Subcutaneous abdominal adipose tissue (tissue), 5 donors: ENCODE results near the gene ARHGAP15.

ENCODE experiments used
- H3K27ac ChIP-seq: one replicate; pipeline ENCODE4 v1.7.0; 2013; ENCODE audit warnings: low read depth, mild to moderate bottlenecking, inconsistent platforms, low read length, moderate library complexity
- H3K27me3 ChIP-seq, 5 donors: one replicate each; pipeline ENCODE4 v1.7.0; 2013; ENCODE audit warnings: low read length in 5 of 5, inconsistent platforms in 1 of 5; ENCODE audit not compliant: control insufficient read depth in 5 of 5, insufficient read depth in 4 of 5
- H3K36me3 ChIP-seq, 5 donors: one replicate each; pipeline ENCODE4 v1.7.0; 2013; ENCODE audit warnings: low read length in 5 of 5; ENCODE audit not compliant: control insufficient read depth in 5 of 5, insufficient read depth in 5 of 5
- H3K4me1 ChIP-seq, 5 donors: one replicate each; pipeline ENCODE4 v1.7.0; 2013; ENCODE audit warnings: low read length in 5 of 5, mild to moderate bottlenecking in 3 of 5, moderate library complexity in 1 of 5; ENCODE audit not compliant: control insufficient read depth in 5 of 5, insufficient read depth in 5 of 5
- H3K4me3 ChIP-seq, 5 donors: one replicate each; pipeline ENCODE4 v1.7.0; 2013; ENCODE audit warnings: low read length in 5 of 5, low read depth in 1 of 5
- H3K9ac ChIP-seq, 5 donors: one replicate each; pipeline ENCODE4 v1.7.0; 2013; ENCODE audit warnings: low read length in 5 of 5, mild to moderate bottlenecking in 4 of 5, moderate library complexity in 3 of 5
- H3K9me3 ChIP-seq, 5 donors: one replicate each; pipeline ENCODE4 v1.7.0; 2013; ENCODE audit warnings: low read length in 5 of 5; ENCODE audit not compliant: control insufficient read depth in 5 of 5
- donor health status: healthy.
- donor health status: healthy.
- donor health status: healthy.
- donor health status: healthy.
- donor health status: healthy.

The ARHGAP15 gene

DNA sequence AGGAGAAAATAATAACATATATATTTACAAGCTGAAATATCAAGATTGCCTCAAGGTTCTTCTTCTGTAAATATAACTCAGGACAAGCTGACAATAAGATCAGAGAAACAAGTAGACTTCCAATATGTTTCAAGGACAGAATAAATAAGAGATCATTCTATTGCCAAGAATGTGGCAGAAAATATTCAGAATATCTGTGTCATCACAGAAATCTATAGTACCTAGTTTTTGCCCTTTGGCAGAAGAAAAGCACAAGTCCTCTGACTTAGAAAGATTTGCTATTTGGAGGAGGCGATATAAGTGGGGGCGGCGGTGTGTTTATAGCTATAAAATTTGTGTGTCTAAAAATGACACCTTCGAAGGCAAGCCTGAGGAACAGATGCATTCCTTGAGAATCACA lies 34.3 kb downstream of the ARHGAP15 start:
- H3K36me3 ChIP-seq, result no peaks in the 10 kb centered on the region
- no peak overlapping the region for H3K9ac ChIP-seq
- H3K4me1 ChIP-seq, result no peaks in the 10 kb centered on the region
- peaks cover 0 to 3% (median 0%) of the 10 kb centered on the region in 5 donors for H3K27me3 ChIP-seq
- H3K4me3 ChIP-seq, result no peak overlapping the region
- no peaks in the 10 kb centered on the region for H3K9me3 ChIP-seq
- no peak overlapping the region for H3K27ac ChIP-seq

DNA sequence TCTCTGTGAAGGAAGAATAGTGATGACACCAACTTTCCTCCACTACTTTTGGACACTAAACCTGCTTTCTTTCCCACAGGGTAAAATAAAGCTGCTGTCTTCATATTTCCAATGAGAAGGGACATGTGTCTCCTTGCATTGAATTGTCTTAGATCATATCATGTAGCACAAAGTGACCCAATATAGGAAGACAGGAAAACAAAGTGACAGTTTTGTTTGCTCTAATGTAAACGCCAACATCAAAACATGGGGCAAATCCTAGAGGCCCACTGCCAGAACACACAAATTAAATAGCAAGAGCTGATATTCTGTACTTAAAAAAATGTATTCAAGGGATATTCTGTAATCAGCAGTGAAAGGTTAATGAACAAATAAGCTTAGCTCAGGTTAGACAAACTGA lies 36.1 kb downstream of the ARHGAP15 start:
- Histone ChIP-seq H3K27ac (no peak overlapping the region), H3K36me3 (no peaks in the 10 kb centered on the region), H3K4me3 (no peak overlapping the region), H3K9me3 (no peaks in the 10 kb centered on the region), H3K27me3 (peaks cover 0 to 3% (median 0%) of the 10 kb centered on the region in 5 donors), H3K4me1 (no peaks in the 10 kb centered on the region), H3K9ac (no peak overlapping the region)

- no peak overlapping the region for H3K9ac ChIP-seq
- no peak overlapping the region for H3K4me3 ChIP-seq
- no peaks in the 10 kb centered on the region for H3K36me3 ChIP-seq
- H3K9me3 ChIP-seq, result no peaks in the 10 kb centered on the region
- no peaks in the 10 kb centered on the region for H3K4me1 ChIP-seq
- no peaks in the 10 kb centered on the region for H3K27me3 ChIP-seq
- H3K27ac ChIP-seq, result no peak overlapping the region
Measured at GRCh38 chr2:143169105-143169504, 39.9 kb downstream of the ARHGAP15 start.

- H3K9me3 ChIP-seq, result no peaks in the 10 kb centered on the region
- H3K9ac ChIP-seq, result no peak overlapping the region
- no peaks in the 10 kb centered on the region for H3K4me1 ChIP-seq
- H3K27me3 ChIP-seq, result no peaks in the 10 kb centered on the region
- no peak overlapping the region for H3K4me3 ChIP-seq
- no peak overlapping the region for H3K27ac ChIP-seq
- no peaks in the 10 kb centered on the region for H3K36me3 ChIP-seq
Measured at GRCh38 chr2:143171817-143172216, 42.6 kb downstream of the ARHGAP15 start.

DNA sequence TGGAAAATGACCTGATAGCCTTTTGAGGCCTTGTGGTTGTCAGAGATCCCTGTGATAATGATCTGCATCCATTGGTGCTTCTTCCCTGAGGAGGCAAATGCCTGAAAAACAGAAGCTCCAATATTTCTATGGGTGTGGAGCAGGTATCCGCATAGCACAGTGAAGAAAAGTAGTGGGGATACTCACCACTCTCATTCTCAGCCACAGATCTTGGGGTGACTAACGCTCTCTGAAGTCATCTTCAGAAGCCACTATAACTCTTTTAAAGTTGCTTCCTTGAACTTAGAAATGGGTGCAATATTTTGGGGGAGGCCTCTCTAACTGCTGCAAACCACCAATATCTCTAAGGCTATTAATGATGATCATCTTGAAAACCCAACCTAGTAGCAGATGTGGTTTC lies 46.2 kb downstream of the ARHGAP15 start:
- H3K9me3 ChIP-seq, result no peaks in the 10 kb centered on the region
- H3K36me3 ChIP-seq, result no peaks in the 10 kb centered on the region
- no peak overlapping the region for H3K4me3 ChIP-seq
- H3K9ac ChIP-seq, result no peak overlapping the region
- H3K4me1 ChIP-seq, result no peaks in the 10 kb centered on the region
- no peak overlapping the region for H3K27ac ChIP-seq
- H3K27me3 ChIP-seq, result no peaks in the 10 kb centered on the region

DNA sequence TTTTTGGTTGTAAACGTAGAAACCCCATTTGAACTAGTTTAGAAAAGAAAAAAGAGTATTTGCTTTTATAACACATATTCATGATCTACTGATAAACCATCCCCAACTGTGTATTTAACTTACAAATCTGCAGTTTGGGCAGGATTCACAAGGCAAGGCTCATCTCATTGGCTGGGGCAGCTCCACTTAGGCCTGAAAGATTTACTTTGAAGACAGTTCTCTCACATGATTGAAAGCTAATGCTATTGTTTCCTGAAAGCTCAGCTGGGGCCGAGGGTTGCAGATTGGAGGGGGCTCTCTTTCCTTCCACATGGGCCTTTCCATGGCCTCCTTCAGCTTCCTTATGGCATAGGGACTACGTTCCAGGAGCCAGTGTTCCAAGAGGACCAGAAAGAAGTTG lies 47.4 kb downstream of the ARHGAP15 start:
- no peaks in the 10 kb centered on the region for H3K36me3 ChIP-seq
- peaks cover 0 to 8% (median 4%) of the 10 kb centered on the region in 5 donors for H3K9me3 ChIP-seq
- no peaks in the 10 kb centered on the region for H3K27me3 ChIP-seq
- peak overlapping the region in 1 of 5 donors; percentile 10 for H3K9ac ChIP-seq
- H3K27ac ChIP-seq, result no peak overlapping the region
- H3K4me1 ChIP-seq, result no peaks in the 10 kb centered on the region
- peak overlapping the region in 1 of 5 donors; percentile 38 for H3K4me3 ChIP-seq

DNA sequence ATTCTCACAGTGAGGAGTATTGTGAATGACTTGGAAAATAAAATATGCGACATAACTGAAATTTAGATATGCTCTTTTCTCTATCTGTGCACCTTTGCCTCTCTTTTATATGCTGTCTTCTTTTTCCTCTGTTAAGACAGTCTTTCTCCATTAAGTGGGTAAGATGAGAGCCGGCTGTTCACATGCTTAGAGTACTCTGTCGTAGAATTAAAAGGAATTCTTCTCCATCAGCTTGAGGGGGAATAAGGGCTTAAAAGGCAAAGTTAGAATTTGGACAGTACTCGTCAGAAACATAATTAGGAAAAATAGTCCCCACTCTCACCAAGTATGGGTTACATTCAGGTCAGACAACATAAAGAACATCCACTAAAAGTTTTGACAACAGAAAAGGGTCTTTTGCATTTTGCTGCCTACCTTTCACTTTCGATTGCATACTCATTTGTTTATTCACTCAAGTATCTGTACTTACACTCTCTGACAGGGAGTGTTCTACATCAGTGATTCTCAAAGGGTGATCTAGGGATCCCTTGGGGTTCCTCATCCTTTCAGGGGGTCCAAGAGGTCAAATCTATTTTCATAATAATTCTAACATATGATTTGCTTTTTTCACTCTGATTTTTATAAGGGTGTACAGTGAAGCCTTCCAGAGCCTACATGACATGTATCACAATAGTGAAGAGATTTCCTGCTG lies 48.0 kb downstream of the ARHGAP15 start:
- Histone ChIP-seq H3K9me3 (peaks cover 0 to 8% (median 4%) of the 10 kb centered on the region in 5 donors), H3K4me1 (no peaks in the 10 kb centered on the region), H3K27me3 (no peaks in the 10 kb centered on the region), H3K36me3 (no peaks in the 10 kb centered on the region), H3K27ac (no peak overlapping the region), H3K4me3 (peak overlapping the region in 3 of 5 donors; percentile 2 to 38 (median 19)), H3K9ac (peak overlapping the region in 1 of 5 donors; percentile 47)

DNA sequence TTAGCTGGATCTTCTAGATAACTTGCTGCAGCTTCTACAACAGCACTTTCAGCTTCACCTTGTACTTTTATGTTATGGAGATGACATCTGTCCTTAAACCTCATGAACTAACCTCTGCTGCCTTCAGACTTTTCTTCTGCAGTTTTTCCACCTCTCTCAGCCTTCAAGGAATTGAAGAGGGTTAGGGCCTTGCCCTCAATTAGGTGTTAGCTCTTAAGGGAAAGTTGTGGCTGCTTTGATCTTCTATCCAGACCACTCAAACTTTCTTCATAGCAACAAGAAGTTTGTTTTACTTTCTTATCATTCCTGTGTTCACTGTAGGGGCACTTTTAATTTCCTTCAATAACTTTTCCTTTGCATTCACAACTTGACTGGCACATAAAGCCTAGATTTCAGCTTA lies 52.3 kb downstream of the ARHGAP15 start:
- no peak overlapping the region for H3K9ac ChIP-seq
- H3K4me1 ChIP-seq, result no peaks in the 10 kb centered on the region
- H3K9me3 ChIP-seq, result peaks cover 0 to 8% (median 4%) of the 10 kb centered on the region in 5 donors
- H3K36me3 ChIP-seq, result no peaks in the 10 kb centered on the region
- H3K27me3 ChIP-seq, result no peaks in the 10 kb centered on the region
- no peak overlapping the region for H3K27ac ChIP-seq
- H3K4me3 ChIP-seq, result no peak overlapping the region

GRCh38 chr2:143182649-143183048 lies 53.4 kb downstream of the ARHGAP15 start:
- H3K36me3 ChIP-seq, result no peaks in the 10 kb centered on the region
- no peaks in the 10 kb centered on the region for H3K4me1 ChIP-seq
- H3K27ac ChIP-seq, result no peak overlapping the region
- H3K27me3 ChIP-seq, result no peaks in the 10 kb centered on the region
- no peak overlapping the region for H3K9ac ChIP-seq
- no peak overlapping the region for H3K4me3 ChIP-seq
- peaks cover 0 to 8% (median 4%) of the 10 kb centered on the region in 5 donors for H3K9me3 ChIP-seq

- Histone ChIP-seq H3K9ac (no peak overlapping the region), H3K9me3 (peaks cover 0 to 8% (median 4%) of the 10 kb centered on the region in 5 donors), H3K27me3 (no peaks in the 10 kb centered on the region), H3K27ac (no peak overlapping the region), H3K36me3 (no peaks in the 10 kb centered on the region), H3K4me3 (no peak overlapping the region), H3K4me1 (no peaks in the 10 kb centered on the region)
Measured at GRCh38 chr2:143183804-143184463, 54.7 kb downstream of the ARHGAP15 start.
